Spleen (tissue), 11 donors: ENCODE results near the gene AEBP1. TPM values are rescaled to one million over a fixed set of nuclear protein-coding genes. Genes with fewer than 3 reads are reported as not detected.

Source experiments
- DNase-seq: peaks from one replicate; pipeline ENCODE4 v3.0.0-alpha.2; 2020
- H3K27ac ChIP-seq, 8 donors: fragments of 200-600 bp; sonication (generic) in 7 of 8; 1 replicate in 4 of 8; 2 replicates in 4 of 8; pipeline versions ENCODE4 v1.5.0 to v1.8.0; 2016 to 2021; ENCODE audit warnings: inconsistent platforms in 4 of 8, mild to moderate bottlenecking in 4 of 8, moderate library complexity in 1 of 8
- H3K27me3 ChIP-seq, 7 donors: fragments of 200-600 bp; sonication (generic) in 6 of 7; replicated peaks in 1 of 7; 1 replicate in 4 of 7; 2 replicates in 3 of 7; pipeline versions ENCODE4 v1.5.0 to v1.8.0; 2016 to 2021; ENCODE audit warnings: inconsistent platforms in 3 of 7, mild to moderate bottlenecking in 1 of 7
- H3K36me3 ChIP-seq, 6 donors: fragments of 200-600 bp; sonication (generic) in 5 of 6; 1 replicate in 4 of 6; 2 replicates in 2 of 6; pipeline versions ENCODE4 v1.5.0 to v1.8.0; 2016 to 2021; ENCODE audit warnings: inconsistent platforms in 2 of 6
- H3K4me1 ChIP-seq, 6 donors: fragments of 200-600 bp; sonication (generic) in 5 of 6; 1 replicate in 3 of 6; 2 replicates in 3 of 6; pipeline versions ENCODE4 v1.5.0 to v1.8.0; 2016 to 2021; ENCODE audit warnings: inconsistent platforms in 3 of 6
- H3K4me3 ChIP-seq, 8 donors: fragments of 200-600 bp; sonication (generic) in 7 of 8; 1 replicate in 4 of 8; 2 replicates in 4 of 8; pipeline versions ENCODE4 v1.5.0 to v1.8.0; 2016 to 2021; ENCODE audit warnings: inconsistent platforms in 4 of 8, mild to moderate bottlenecking in 4 of 8, moderate library complexity in 2 of 8
- H3K9me3 ChIP-seq, 8 donors: fragments of 200-600 bp; sonication (generic) in 7 of 8; 1 replicate in 4 of 8; 2 replicates in 4 of 8; pipeline versions ENCODE4 v1.5.0 to v1.8.0; 2016 to 2021; ENCODE audit warnings: inconsistent platforms in 4 of 8
- CTCF ChIP-seq, 11 experiments: fragments of 200-600 bp in 7 of 11; fragments of 450-650 bp in 4 of 11; sonication (generic) in 4 of 11; IDR thresholded peaks in 8 of 11; conservative IDR thresholded peaks in 3 of 11; 1 replicate in 7 of 11; 2 replicates in 4 of 11; pipeline versions ENCODE4 v1.4.0 to v1.8.0; 2016 to 2021; ENCODE audit warnings: antibody characterized with exemption in 11 of 11, inconsistent platforms in 4 of 11, mild to moderate bottlenecking in 1 of 11
- POLR2A ChIP-seq, 3 donors: fragments of 450-650 bp; IDR thresholded peaks; one replicate each; pipeline ENCODE4 v1.5.1; 2017; ENCODE audit warnings: antibody characterized with exemption in 3 of 3, mild to moderate bottlenecking in 1 of 3
- POLR2AphosphoS5 ChIP-seq, 3 donors: sonication (generic); formaldehyde crosslinking; IDR thresholded peaks; one replicate each; pipeline ENCODE4 v1.5.1; 2017; ENCODE audit warnings: antibody characterized with exemption in 3 of 3
- whole genome bisulfite sequencing, 5 donors: extraction: QIAGEN DNeasy Blood & Tissue Kit in 3 of 5; methylation state at CpG; one replicate each; pipeline versions ENCODE4 v1.1.5 to v1.1.7; 2013 to 2018; 5-methylcytosine and 5-hydroxymethylcytosine counted together
- intact Hi-C: fragments of 100-400 bp; cut with DNase I; formaldehyde crosslinking; loops from one replicate; pipeline ENCODE4 v1.15.0; 2023; ENCODE audit warnings: low total_unique reads
- polyA plus RNA-seq, 3 donors: library from polyadenylated mRNA; stranded (reverse); fragments of 200-250 nt; gene quantifications; one replicate each; pipeline ENCODE4 v1.2.1, GENCODE V29; 2013
- total RNA-seq, 7 donors: library from RNA; depleted of rRNA in 3 of 7; stranded (reverse); fragments of >200 nt in 3 of 7; fragmentation: NEBNext Ultra II Directional in 4 of 7; extraction: Animal tissue kit (Norgen Biotek cat#: 25700) in 4 of 7; gene quantifications; one replicate each; pipeline versions ENCODE4 v1.1.0 to v1.2.1, GENCODE V29; 2016 to 2021
- donor health status: healthy with polysubstance abuse.
- donor health status: DM: no; HTN: no; CAD: no; lungs with moderate emphysema.
- donor health status: DM: no; HTN: no; CAD: no.
- donor health status: Bipolar disorder and iron deficiency.
- donor health status: healthy.
- donor health status: DM: no; HTN: no; CAD: no.
- donor health status: DM: yes; HTN: yes; CAD: no.

AEBP1 gene
- total and polyA plus RNA-seq, 10 donors: 41.3 to 106 (median 76.0) TPM

- WGBS, 5 donors: 91 to 95% (median 94%) methylated on average over 20 to 24 of the region's 24 CpGs
- Histone ChIP-seq H3K4me3 (no peak overlapping the region), H3K9me3 (no peaks in the 10 kb centered on the region), H3K27ac (no peak overlapping the region), H3K36me3 (peaks cover 0 to 100% (median 58%) of the 10 kb centered on the region in 6 donors), H3K4me1 (no peaks in the 10 kb centered on the region), H3K27me3 (no peaks in the 10 kb centered on the region)
- intact Hi-C loops: no loop called here
- DNase-seq: no peak
- TF ChIP-seq POLR2AphosphoS5 (IDR thresholded peaks at IDR 0.05) (peak in 1 of 3 donors; percentile 33), POLR2A (IDR thresholded peaks at IDR 0.05) (no peak), CTCF (IDR thresholded peaks at IDR 0.05 in 8 of 11, conservative IDR thresholded peaks at IDR 0.05 in 3 of 11) (no peak)
Measured at GRCh38 chr7:44113764-44114354, 9.7 kb downstream of the AEBP1 start.

- WGBS, 5 donors: 76 to 88% (median 86%) methylated on average over 7 to 12 of the region's 12 CpGs
- peaks cover 0 to 100% (median 53%) of the 10 kb centered on the region in 6 donors for H3K36me3 ChIP-seq
- TF ChIP-seq POLR2A (IDR thresholded peaks at IDR 0.05) (no peak), POLR2AphosphoS5 (IDR thresholded peaks at IDR 0.05) (peak in 1 of 3 donors; percentile 43)
Measured at GRCh38 chr7:44114586-44115310, 10.6 kb downstream of the AEBP1 start.

GRCh38 chr7:44116087-44116788 is 12.1 kb downstream of the AEBP1 start:
- intact Hi-C loops: no loop called here
- TF ChIP-seq POLR2AphosphoS5 (IDR thresholded peaks at IDR 0.05) (peak in 1 of 3 donors; percentile 37), POLR2A (IDR thresholded peaks at IDR 0.05) (no peak)
- peaks cover 0 to 100% (median 50%) of the 10 kb centered on the region in 6 donors for H3K36me3 ChIP-seq

More at GRCh38 chr7:44114586-44115310, 10.6 kb downstream of the AEBP1 start:
- no peaks in the 10 kb centered on the region for H3K4me1 ChIP-seq
- DNase-seq: peak; percentile 51
- no peaks in the 10 kb centered on the region for H3K9me3 ChIP-seq
- no peak overlapping the region for H3K4me3 ChIP-seq
- H3K27me3 ChIP-seq: no peaks in the 10 kb centered on the region
- intact Hi-C loops: no loop called here
- no peak overlapping the region for H3K27ac ChIP-seq

GRCh38 chr7:44116789-44117666 is 12.9 kb downstream of the AEBP1 start:
- DNase-seq: peak; percentile 71
- H3K27ac ChIP-seq: no peak overlapping the region
- no peaks in the 10 kb centered on the region for H3K9me3 ChIP-seq
- H3K36me3 ChIP-seq: peaks cover 0 to 98% (median 50%) of the 10 kb centered on the region in 6 donors
- WGBS, 5 donors: 89 to 94% (median 90%) methylated on average over 18 to 25 of the region's 25 CpGs
- H3K4me1 ChIP-seq: peaks cover 1 to 20% (median 4%) of the 10 kb centered on the region in 6 donors
- intact Hi-C loops: no loop called here
- no peaks in the 10 kb centered on the region for H3K27me3 ChIP-seq
- H3K4me3 ChIP-seq: no peak overlapping the region
- no peak for TF ChIP-seq POLR2A (IDR thresholded peaks at IDR 0.05)
- no peak for TF ChIP-seq POLR2AphosphoS5 (IDR thresholded peaks at IDR 0.05)
- TF ChIP-seq CTCF (IDR thresholded peaks at IDR 0.05 in 8 of 11, conservative IDR thresholded peaks at IDR 0.05 in 3 of 11): no peak

More at GRCh38 chr7:44116087-44116788, 12.1 kb downstream of the AEBP1 start:
- no peak for DNase-seq
- Histone ChIP-seq H3K4me1 (peaks cover 0 to 12% (median 0%) of the 10 kb centered on the region in 6 donors), H3K27me3 (no peaks in the 10 kb centered on the region), H3K4me3 (no peak overlapping the region), H3K9me3 (no peaks in the 10 kb centered on the region), H3K27ac (no peak overlapping the region)
- WGBS, 5 donors: 84 to 97% (median 91%) methylated on average over 13 to 17 of the region's 17 CpGs
